GM23338 (cell line): ENCODE data around the gene CPB2. TPM values are rescaled to one million over a fixed set of nuclear protein-coding genes. Genes with fewer than 3 reads are reported as not detected.
A peak's percentile ranks its signal among the peaks of the same experiment; 100 is the strongest.

Experiments used
- ATAC-seq: fragments of 200-7000 bp; cut with Tn5 transposase; 3 replicates; pipeline ENCODE4 v1.9.1; 2020
- DNase-seq: peaks from one replicate; pipeline ENCODE4 v3.0.0-alpha.2; 2015; ENCODE audit warnings: low spot score
- H2AFZ ChIP-seq: fragments of 200-600 bp; sonication (generic); 2 replicates; pipeline ENCODE4 v1.8.0; 2016; ENCODE audit warnings: antibody characterized with exemption, mild to moderate bottlenecking, moderate library complexity
- H3F3A ChIP-seq: fragments of 200-600 bp; sonication (generic); replicated peaks from 2 replicates; pipeline ENCODE4 v1.8.0; 2017; ENCODE audit warnings: antibody characterized with exemption, mixed run types, low read depth
- H3K27ac ChIP-seq: fragments of 200-600 bp; sonication (generic); 2 replicates; pipeline ENCODE4 v1.6.1; 2016; ENCODE audit warnings: low read depth
- H3K27me3 ChIP-seq: fragments of 200-600 bp; sonication (generic); 2 replicates; pipeline ENCODE4 v1.8.0; 2016; ENCODE audit warnings: mild to moderate bottlenecking, mixed run types, moderate library complexity; ENCODE audit not compliant: insufficient read depth
- H3K36me3 ChIP-seq: fragments of 200-600 bp; sonication (generic); 2 replicates; pipeline ENCODE4 v1.8.0; 2016; ENCODE audit warnings: mild to moderate bottlenecking; ENCODE audit not compliant: insufficient read depth
- H3K4me1 ChIP-seq: fragments of 200-600 bp; sonication (generic); 2 replicates; pipeline ENCODE4 v1.8.0; 2016; ENCODE audit warnings: mild to moderate bottlenecking, moderate library complexity; ENCODE audit not compliant: insufficient read depth
- H3K4me2 ChIP-seq: fragments of 200-600 bp; sonication (generic); 2 replicates; pipeline ENCODE4 v1.7.1; 2017; ENCODE audit warnings: mixed run types
- H3K4me3 ChIP-seq: fragments of 200-600 bp; sonication (generic); 2 replicates; pipeline ENCODE4 v1.6.1; 2016; ENCODE audit warnings: mixed run types
- H3K79me2 ChIP-seq: fragments of 200-600 bp; sonication (generic); replicated peaks from 2 replicates; pipeline ENCODE4 v1.8.0; 2017; ENCODE audit warnings: mild to moderate bottlenecking; ENCODE audit not compliant: insufficient read depth
- H3K9me2 ChIP-seq: fragments of 200-600 bp; sonication (generic); 2 replicates; pipeline ENCODE4 v1.8.0; 2017; ENCODE audit not compliant: insufficient read depth
- H4K20me1 ChIP-seq: fragments of 200-600 bp; sonication (generic); replicated peaks from 2 replicates; pipeline ENCODE4 v1.8.0; 2017; ENCODE audit warnings: mild to moderate bottlenecking; ENCODE audit not compliant: insufficient read depth
- H3K27ac Mint-ChIP-seq: 2 replicates; pipeline ENCODE4 v1.8.0; 2020; ENCODE audit warnings: inconsistent platforms, mild to moderate bottlenecking, moderate library complexity, mixed read lengths
- H3K27me3 Mint-ChIP-seq: 3 replicates; pipeline ENCODE4 v1.8.0; 2022; ENCODE audit warnings: low read depth, mild to moderate bottlenecking, moderate library complexity, mixed read lengths, inconsistent platforms; ENCODE audit not compliant: insufficient read depth, poor library complexity
- H3K36me3 Mint-ChIP-seq: 3 replicates; pipeline ENCODE4 v1.8.0; 2021; ENCODE audit warnings: low read depth, mild to moderate bottlenecking, inconsistent platforms, moderate library complexity, mixed read lengths
- H3K4me1 Mint-ChIP-seq: 3 replicates; pipeline ENCODE4 v1.8.0; 2020; ENCODE audit warnings: mild to moderate bottlenecking, inconsistent platforms, mixed read lengths
- H3K4me3 Mint-ChIP-seq: 3 replicates; pipeline ENCODE4 v1.8.0; 2021; ENCODE audit warnings: moderate library complexity, mild to moderate bottlenecking, inconsistent platforms, mixed read lengths
- H3K9me3 Mint-ChIP-seq: 3 replicates; pipeline ENCODE4 v1.8.0; 2020; ENCODE audit warnings: moderate library complexity, mild to moderate bottlenecking, inconsistent platforms, mixed read lengths
- CREB1 ChIP-seq: fragments of 250-450 bp; sonication (Bioruptor Pico); IDR thresholded peaks from 2 replicates; pipeline ENCODE4 v1.5.0; 2020; ENCODE audit warnings: low read depth, mild to moderate bottlenecking, moderate library complexity
- EZH2 ChIP-seq: fragments of 200-600 bp; sonication (generic); IDR thresholded peaks from one replicate; pipeline ENCODE4 v1.8.0; 2017; ENCODE audit warnings: antibody characterized with exemption, mild to moderate bottlenecking, low read depth; ENCODE audit not compliant: unreplicated experiment
- JUNB ChIP-seq: IDR thresholded peaks from one replicate; pipeline ENCODE4 v1.6.1; 2016; ENCODE audit warnings: antibody characterized with exemption; ENCODE audit not compliant: unreplicated experiment
- NANOG ChIP-seq: IDR thresholded peaks from 2 replicates; pipeline ENCODE4 v1.6.1; 2016; ENCODE audit warnings: antibody characterized with exemption, borderline replicate concordance
- POLR2AphosphoS5 ChIP-seq: IDR thresholded peaks from 2 replicates; pipeline ENCODE4 v1.6.1; 2016; ENCODE audit warnings: antibody characterized with exemption, low read depth
- ZNF114 ChIP-seq: fragments of 250-450 bp; sonication (Bioruptor Pico); IDR thresholded peaks from 2 replicates; pipeline ENCODE4 v1.5.0; 2020; ENCODE audit warnings: mild to moderate bottlenecking, moderate library complexity
- ZNF331 ChIP-seq: fragments of 250-450 bp; sonication (Bioruptor Pico); IDR thresholded peaks from 2 replicates; pipeline ENCODE4 v1.5.0; 2020; ENCODE audit warnings: low read depth, mild to moderate bottlenecking, moderate library complexity
- polyA plus RNA-seq: library from polyadenylated mRNA; unstranded; fragments of >200 nt; fragmentation: Nextera tagmentation; extraction: Ambion mirVana; gene quantifications from 2 replicates; pipeline ENCODE4 v1.2.1, GENCODE V29; 2016
- total RNA-seq: library from RNA; depleted of rRNA; stranded (reverse); fragments of >200 nt; shearing (Covaris generic); gene quantifications from 2 replicates; pipeline ENCODE4 v1.2.3, GENCODE V29; 2014
- TF ChIP-seq, protein P1 (sequence below): fragments of 250-450 bp; sonication (Bioruptor Pico); IDR thresholded peaks from 2 replicates; pipeline ENCODE4 v1.5.0; 2020; ENCODE audit warnings: mild to moderate bottlenecking, moderate library complexity
- TF ChIP-seq, protein P2 (sequence below): IDR thresholded peaks from one replicate; pipeline ENCODE4 v1.6.1; 2018; ENCODE audit warnings: antibody characterized with exemption; ENCODE audit not compliant: unreplicated experiment
- TF ChIP-seq, protein P3 (sequence below): IDR thresholded peaks from 2 replicates; pipeline ENCODE4 v1.6.1; 2016; ENCODE audit warnings: antibody characterized with exemption
- TF ChIP-seq, protein P4 (sequence below), 2 experiments: fragments of 200-600 bp in 1 of 2; sonication (generic) in 1 of 2; conservative IDR thresholded peaks; 2 replicates each; pipeline versions ENCODE4 v1.5.1 to v1.6.1; 2016 to 2017; ENCODE audit warnings: antibody characterized with exemption in 2 of 2, low read depth in 2 of 2, mild to moderate bottlenecking in 2 of 2, moderate library complexity in 1 of 2

CPB2 gene
- total and polyA plus RNA-seq, 2 experiments from 2014 or later: 0.47 TPM; not detected in 1

DNA sequence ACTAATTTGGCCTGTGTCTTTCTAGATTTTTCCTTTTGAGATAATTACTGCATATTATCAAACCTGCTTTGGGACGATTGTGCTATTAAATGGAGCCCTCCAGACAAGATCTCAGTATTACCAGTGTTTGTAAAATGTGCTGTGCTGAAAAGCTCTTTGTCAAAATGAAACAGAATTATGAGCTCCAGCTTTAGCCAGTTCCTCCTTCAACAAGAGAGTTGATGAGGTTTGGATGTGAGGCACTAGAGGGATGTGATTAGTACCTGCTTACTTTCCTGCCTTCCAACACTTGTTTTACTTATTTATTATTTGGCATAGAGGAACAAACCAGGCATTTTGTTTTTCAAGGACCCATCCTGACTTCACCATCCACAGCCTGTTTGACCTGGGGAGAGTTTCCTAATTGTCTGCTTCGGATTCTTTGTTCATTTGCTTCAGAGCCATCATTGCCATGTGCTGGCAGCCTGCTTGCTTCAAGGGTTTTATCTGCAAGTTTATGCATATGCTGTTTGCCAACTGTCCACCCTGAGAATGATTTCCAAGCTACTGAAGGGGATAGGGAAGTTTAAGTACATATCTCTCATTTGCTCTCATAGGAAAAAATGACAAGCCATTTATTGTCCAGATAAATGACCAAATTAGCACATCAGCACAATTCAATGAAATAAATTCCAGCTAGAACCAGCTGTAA, 32.9 kb upstream of the CPB2 start:
- ATAC-seq: no peak
- TF ChIP-seq EZH2: no peak
- TF ChIP-seq, protein P1, sequence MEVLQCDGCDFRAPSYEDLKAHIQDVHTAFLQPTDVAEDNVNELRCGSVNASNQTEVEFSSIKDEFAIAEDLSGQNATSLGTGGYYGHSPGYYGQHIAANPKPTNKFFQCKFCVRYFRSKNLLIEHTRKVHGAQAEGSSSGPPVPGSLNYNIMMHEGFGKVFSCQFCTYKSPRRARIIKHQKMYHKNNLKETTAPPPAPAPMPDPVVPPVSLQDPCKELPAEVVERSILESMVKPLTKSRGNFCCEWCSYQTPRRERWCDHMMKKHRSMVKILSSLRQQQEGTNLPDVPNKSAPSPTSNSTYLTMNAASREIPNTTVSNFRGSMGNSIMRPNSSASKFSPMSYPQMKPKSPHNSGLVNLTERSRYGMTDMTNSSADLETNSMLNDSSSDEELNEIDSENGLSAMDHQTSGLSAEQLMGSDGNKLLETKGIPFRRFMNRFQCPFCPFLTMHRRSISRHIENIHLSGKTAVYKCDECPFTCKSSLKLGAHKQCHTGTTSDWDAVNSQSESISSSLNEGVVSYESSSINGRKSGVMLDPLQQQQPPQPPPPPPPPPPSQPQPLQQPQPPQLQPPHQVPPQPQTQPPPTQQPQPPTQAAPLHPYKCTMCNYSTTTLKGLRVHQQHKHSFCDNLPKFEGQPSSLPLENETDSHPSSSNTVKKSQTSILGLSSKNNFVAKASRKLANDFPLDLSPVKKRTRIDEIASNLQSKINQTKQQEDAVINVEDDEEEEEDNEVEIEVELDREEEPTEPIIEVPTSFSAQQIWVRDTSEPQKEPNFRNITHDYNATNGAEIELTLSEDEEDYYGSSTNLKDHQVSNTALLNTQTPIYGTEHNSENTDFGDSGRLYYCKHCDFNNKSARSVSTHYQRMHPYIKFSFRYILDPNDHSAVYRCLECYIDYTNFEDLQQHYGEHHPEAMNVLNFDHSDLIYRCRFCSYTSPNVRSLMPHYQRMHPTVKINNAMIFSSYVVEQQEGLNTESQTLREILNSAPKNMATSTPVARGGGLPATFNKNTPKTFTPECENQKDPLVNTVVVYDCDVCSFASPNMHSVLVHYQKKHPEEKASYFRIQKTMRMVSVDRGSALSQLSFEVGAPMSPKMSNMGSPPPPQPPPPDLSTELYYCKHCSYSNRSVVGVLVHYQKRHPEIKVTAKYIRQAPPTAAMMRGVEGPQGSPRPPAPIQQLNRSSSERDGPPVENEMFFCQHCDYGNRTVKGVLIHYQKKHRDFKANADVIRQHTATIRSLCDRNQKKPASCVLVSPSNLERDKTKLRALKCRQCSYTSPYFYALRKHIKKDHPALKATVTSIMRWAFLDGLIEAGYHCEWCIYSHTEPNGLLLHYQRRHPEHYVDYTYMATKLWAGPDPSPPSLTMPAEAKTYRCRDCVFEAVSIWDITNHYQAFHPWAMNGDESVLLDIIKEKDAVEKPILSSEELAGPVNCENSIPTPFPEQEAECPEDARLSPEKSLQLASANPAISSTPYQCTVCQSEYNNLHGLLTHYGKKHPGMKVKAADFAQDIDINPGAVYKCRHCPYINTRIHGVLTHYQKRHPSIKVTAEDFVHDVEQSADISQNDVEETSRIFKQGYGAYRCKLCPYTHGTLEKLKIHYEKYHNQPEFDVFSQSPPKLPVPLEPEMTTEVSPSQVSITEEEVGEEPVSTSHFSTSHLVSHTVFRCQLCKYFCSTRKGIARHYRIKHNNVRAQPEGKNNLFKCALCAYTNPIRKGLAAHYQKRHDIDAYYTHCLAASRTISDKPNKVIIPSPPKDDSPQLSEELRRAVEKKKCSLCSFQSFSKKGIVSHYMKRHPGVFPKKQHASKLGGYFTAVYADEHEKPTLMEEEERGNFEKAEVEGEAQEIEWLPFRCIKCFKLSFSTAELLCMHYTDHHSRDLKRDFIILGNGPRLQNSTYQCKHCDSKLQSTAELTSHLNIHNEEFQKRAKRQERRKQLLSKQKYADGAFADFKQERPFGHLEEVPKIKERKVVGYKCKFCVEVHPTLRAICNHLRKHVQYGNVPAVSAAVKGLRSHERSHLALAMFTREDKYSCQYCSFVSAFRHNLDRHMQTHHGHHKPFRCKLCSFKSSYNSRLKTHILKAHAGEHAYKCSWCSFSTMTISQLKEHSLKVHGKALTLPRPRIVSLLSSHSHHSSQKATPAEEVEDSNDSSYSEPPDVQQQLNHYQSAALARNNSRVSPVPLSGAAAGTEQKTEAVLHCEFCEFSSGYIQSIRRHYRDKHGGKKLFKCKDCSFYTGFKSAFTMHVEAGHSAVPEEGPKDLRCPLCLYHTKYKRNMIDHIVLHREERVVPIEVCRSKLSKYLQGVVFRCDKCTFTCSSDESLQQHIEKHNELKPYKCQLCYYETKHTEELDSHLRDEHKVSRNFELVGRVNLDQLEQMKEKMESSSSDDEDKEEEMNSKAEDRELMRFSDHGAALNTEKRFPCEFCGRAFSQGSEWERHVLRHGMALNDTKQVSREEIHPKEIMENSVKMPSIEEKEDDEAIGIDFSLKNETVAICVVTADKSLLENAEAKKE (CRISPR knock-in tag): no peak
- TF ChIP-seq, protein P2, sequence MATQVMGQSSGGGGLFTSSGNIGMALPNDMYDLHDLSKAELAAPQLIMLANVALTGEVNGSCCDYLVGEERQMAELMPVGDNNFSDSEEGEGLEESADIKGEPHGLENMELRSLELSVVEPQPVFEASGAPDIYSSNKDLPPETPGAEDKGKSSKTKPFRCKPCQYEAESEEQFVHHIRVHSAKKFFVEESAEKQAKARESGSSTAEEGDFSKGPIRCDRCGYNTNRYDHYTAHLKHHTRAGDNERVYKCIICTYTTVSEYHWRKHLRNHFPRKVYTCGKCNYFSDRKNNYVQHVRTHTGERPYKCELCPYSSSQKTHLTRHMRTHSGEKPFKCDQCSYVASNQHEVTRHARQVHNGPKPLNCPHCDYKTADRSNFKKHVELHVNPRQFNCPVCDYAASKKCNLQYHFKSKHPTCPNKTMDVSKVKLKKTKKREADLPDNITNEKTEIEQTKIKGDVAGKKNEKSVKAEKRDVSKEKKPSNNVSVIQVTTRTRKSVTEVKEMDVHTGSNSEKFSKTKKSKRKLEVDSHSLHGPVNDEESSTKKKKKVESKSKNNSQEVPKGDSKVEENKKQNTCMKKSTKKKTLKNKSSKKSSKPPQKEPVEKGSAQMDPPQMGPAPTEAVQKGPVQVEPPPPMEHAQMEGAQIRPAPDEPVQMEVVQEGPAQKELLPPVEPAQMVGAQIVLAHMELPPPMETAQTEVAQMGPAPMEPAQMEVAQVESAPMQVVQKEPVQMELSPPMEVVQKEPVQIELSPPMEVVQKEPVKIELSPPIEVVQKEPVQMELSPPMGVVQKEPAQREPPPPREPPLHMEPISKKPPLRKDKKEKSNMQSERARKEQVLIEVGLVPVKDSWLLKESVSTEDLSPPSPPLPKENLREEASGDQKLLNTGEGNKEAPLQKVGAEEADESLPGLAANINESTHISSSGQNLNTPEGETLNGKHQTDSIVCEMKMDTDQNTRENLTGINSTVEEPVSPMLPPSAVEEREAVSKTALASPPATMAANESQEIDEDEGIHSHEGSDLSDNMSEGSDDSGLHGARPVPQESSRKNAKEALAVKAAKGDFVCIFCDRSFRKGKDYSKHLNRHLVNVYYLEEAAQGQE: no peak
- no peak for TF ChIP-seq POLR2AphosphoS5
- TF ChIP-seq JUNB: no peak
- TF ChIP-seq NANOG: no peak
- no peak for TF ChIP-seq ZNF114 (CRISPR knock-in tag)
- TF ChIP-seq ZNF331 (CRISPR knock-in tag): no peak
- TF ChIP-seq, protein P3, sequence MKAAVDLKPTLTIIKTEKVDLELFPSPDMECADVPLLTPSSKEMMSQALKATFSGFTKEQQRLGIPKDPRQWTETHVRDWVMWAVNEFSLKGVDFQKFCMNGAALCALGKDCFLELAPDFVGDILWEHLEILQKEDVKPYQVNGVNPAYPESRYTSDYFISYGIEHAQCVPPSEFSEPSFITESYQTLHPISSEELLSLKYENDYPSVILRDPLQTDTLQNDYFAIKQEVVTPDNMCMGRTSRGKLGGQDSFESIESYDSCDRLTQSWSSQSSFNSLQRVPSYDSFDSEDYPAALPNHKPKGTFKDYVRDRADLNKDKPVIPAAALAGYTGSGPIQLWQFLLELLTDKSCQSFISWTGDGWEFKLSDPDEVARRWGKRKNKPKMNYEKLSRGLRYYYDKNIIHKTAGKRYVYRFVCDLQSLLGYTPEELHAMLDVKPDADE: no peak
- TF ChIP-seq, protein P4, sequence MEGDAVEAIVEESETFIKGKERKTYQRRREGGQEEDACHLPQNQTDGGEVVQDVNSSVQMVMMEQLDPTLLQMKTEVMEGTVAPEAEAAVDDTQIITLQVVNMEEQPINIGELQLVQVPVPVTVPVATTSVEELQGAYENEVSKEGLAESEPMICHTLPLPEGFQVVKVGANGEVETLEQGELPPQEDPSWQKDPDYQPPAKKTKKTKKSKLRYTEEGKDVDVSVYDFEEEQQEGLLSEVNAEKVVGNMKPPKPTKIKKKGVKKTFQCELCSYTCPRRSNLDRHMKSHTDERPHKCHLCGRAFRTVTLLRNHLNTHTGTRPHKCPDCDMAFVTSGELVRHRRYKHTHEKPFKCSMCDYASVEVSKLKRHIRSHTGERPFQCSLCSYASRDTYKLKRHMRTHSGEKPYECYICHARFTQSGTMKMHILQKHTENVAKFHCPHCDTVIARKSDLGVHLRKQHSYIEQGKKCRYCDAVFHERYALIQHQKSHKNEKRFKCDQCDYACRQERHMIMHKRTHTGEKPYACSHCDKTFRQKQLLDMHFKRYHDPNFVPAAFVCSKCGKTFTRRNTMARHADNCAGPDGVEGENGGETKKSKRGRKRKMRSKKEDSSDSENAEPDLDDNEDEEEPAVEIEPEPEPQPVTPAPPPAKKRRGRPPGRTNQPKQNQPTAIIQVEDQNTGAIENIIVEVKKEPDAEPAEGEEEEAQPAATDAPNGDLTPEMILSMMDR (conservative IDR thresholded peaks at IDR 0.05; ENCODE audit: low read depth in 2 of 2): no peak
- no peak for TF ChIP-seq CREB1 (CRISPR knock-in tag)
- H3F3A ChIP-seq: no peaks in the 10 kb centered on the region
- Mint-ChIP-seq H3K27ac (no peak overlapping the region), H3K36me3 (no peaks in the 10 kb centered on the region), H3K4me3 (no peak overlapping the region), H3K4me1 (peaks cover 27% of the 10 kb centered on the region), H3K9me3 (no peaks in the 10 kb centered on the region), H3K27me3 (peaks cover 2% of the 10 kb centered on the region)
- H3K36me3 ChIP-seq: no peaks in the 10 kb centered on the region
- no peak overlapping the region for H3K27ac ChIP-seq
- no peak overlapping the region for H3K4me2 ChIP-seq
- H3K9me2 ChIP-seq: no peaks in the 10 kb centered on the region
- H3K4me3 ChIP-seq: no peak overlapping the region
- no peaks in the 10 kb centered on the region for H3K27me3 ChIP-seq
- DNase-seq: no peak
- H2AFZ ChIP-seq: peak overlapping the region; percentile 57; the same call in 1 of the 2 replicates
- H4K20me1 ChIP-seq: no peaks in the 10 kb centered on the region
- H3K79me2 ChIP-seq: no peaks in the 10 kb centered on the region
- peaks cover 12% of the 10 kb centered on the region for H3K4me1 ChIP-seq
